GM18907 (cell line): Measurements from ENCODE around the gene MCTP1.
"Not testable (repeated sequence)": the region's sequence is repeated elsewhere in the genome, so short reads cannot be mapped to it uniquely, and the experiment has no call there.

Source experiments
- ATAC-seq: cut with Tn5 transposase; IDR thresholded peaks from one replicate; pipeline ENCODE4 v1.9.1; 2021; ENCODE audit warnings: mild to moderate bottlenecking, moderate library complexity; ENCODE audit not compliant: unreplicated experiment

Gene MCTP1

GRCh38 chr5:94976853-94977252, 308.0 kb downstream of the MCTP1 start:
- no peak for ATAC-seq

DNA sequence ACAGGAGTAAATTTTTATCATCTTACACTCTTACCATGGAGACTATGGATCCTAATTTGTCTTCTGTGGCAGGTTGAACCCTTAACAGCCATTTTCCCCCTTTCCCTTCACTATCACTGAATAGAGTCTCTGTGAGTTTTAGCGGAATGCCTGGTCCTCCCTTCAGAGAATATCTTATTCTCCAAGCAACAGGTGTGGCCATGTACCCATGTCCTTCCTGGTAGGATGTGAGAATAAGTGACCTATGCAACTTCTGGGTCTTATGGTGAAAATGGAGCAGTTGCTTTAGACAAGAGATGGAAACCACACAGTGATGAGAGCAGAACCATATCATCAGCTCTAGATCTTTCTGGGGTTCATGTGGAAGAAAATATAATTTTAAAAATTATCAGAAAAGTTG, 312.6 kb downstream of the MCTP1 start:
- ATAC-seq: no peak

DNA sequence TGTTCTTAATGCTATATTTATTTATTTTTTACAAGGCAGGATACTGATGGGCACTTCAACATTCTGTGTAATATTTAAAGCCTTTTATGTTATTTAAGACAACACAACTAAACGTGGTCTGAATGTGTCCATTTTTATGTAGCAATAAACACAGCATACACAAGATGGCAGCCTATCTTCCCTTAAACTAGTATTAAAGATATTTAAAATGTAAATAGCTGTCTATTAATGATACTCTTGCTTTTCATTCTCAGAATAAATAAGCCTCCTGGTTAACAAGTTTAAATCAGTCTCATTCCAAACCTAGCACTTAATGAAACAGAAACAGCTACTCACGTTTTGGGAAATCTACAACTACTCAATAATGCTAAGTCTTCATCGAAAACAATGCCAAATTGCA, 315.7 kb downstream of the MCTP1 start:
- peak; percentile 65 for ATAC-seq

GRCh38 chr5:94968507-94969095, 316.3 kb downstream of the MCTP1 start:
- peak; percentile 75 for ATAC-seq

DNA sequence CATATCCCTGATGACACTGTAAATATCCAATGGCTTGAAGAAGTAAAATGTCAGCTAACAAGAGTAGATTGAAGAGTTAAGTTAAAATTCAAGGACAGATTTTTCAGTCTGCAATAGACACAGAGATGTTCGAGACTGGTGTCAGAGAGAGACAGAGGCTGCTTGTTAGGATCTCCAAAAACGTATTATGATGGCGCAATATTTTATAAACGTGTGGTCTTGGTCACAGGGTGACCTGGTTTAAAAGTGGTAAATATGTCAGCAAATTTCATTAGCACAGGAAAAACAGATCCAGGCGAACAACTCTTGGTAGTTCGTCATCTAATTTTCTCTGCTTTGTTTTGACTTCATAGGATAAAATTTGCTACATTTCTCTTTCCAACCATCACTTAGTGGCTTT, 317.4 kb downstream of the MCTP1 start:
- no peak for ATAC-seq

DNA sequence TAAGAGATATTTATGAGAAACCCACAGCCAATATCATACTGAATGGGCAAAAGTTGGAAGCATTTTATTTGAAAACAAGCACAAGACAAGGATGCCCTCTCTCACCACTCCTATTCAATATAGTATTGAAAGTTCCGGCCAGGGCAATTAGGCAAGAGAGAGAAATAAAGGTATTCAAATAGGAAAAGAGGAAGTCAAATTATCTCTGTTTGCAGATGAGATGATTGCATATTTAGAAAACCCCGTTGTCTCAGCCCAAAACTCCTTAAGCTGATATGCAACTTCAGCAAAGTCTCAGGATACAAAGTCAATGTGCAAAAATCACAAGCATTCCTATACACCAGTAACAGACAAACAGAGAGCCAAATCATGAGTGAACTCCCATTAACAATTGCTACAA, 325.6 kb downstream of the MCTP1 start:
- not testable (repeated sequence) for ATAC-seq

GRCh38 chr5:94945656-94946055, 339.2 kb downstream of the MCTP1 start:
- no peak for ATAC-seq

GRCh38 chr5:94944160-94944559, 340.7 kb downstream of the MCTP1 start:
- ATAC-seq: no peak

- ATAC-seq: no peak
Measured at GRCh38 chr5:94941122-94941755, 343.7 kb downstream of the MCTP1 start.

DNA sequence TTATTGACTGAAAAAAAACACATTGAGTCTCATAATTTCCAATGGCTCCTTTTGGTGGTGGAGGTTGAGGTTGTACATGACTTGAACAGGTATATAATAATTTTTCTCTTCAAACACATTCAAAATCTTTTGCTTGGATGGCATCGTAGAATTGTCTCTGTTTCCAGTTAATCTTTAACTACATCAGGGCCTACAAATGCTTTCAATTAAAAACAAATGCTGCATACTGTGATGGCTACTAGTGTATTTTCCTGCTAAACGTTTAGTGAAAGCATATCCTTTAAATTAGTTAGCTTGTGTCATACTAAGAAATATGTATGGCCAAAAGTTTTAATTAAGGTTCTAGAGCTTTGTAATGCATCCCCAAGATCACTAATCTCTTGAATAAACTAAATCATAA, 352.6 kb downstream of the MCTP1 start:
- no peak for ATAC-seq

DNA sequence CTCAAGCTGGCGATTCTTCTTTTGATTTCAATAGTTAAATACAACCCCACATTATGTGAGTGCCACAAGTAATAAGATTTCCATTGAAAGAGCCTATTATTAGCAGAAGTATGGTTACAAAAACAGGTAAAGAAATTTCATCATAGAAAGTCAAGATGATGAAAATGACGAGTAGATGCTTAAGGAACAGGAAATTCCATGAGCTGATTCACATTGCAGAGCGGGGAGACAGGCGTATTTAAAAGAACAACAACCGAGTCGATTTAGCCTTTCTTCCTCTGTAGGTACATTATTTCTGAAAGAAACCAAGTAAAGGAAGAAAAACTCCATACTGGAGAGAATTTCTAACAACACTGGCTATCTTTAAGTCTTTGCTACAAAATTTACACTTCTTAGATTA, 356.0 kb downstream of the MCTP1 start:
- ATAC-seq: no peak

GRCh38 chr5:94920570-94920969, 364.3 kb downstream of the MCTP1 start:
- no peak for ATAC-seq

- no peak for ATAC-seq
Measured at GRCh38 chr5:94916619-94917018, 368.3 kb downstream of the MCTP1 start.

GRCh38 chr5:94911276-94911675, 373.6 kb downstream of the MCTP1 start:
- no peak for ATAC-seq

GRCh38 chr5:94910721-94911120, 374.2 kb downstream of the MCTP1 start:
- no peak for ATAC-seq

DNA sequence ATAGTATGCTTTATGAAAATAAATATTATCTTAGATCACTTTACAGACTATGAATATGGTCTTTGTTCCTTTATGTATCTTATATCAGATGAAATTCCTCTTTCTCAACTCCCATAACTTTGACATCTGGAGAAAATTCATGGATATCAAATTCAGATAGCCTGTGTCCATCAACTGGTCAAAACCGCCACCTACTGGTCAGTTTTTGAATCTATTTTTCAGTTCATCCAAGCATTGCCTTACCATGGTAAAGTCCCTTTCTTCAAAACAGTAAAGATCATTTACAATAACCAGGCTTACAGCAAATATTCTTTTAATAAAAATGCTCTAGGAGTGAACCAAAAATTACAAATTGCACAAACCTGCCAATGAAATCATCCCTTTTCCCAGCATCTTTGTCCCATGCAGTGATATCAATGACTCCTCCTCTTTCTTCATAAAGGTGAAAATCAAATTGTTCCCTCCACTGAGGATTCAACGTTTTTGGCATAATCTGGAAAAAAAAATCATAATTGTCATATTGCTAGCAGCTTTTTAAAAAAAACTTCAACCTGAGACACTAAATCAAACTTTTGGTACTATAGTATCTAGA, 375.9 kb downstream of the MCTP1 start:
- ATAC-seq: no peak

DNA sequence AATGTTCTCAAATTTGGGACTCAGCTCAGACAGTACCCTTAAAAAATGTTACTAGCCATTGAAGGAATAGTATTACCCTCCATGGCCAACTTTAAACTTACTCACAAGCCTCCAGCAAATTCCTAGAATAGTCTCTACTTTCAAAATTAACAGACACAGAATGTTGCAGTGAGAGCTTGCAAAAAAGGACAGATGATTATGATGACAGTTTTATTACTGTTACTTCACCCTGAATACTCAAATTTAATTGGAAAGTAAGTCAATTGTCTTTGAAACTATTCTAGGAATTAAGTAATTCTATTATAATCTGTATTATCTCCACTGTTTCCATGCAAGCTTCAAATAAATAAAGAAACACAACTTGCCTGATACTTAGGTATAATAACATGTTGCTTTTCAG, 378.1 kb downstream of the MCTP1 start:
- ATAC-seq: no peak

DNA sequence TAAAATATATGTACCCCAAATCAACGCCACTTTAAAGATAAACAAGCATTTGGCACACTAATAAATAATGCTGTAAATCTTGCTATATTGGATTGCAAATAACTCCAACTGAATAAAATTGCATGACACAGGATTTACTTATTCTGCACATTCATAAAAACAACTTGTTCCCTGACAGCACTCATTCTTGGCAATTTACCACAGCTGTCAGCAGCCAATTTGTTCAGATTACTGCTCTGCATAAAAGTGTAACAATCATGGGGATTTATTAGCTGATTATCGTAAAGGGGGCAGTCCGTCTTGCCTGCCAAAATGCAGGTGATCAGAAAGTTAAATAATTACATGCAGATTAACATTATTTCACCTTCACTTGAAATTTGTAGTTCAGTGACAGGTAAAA, 381.2 kb downstream of the MCTP1 start:
- ATAC-seq: no peak

- ATAC-seq: peak; percentile 94
Measured at GRCh38 chr5:94901191-94901979, 383.5 kb downstream of the MCTP1 start.

DNA sequence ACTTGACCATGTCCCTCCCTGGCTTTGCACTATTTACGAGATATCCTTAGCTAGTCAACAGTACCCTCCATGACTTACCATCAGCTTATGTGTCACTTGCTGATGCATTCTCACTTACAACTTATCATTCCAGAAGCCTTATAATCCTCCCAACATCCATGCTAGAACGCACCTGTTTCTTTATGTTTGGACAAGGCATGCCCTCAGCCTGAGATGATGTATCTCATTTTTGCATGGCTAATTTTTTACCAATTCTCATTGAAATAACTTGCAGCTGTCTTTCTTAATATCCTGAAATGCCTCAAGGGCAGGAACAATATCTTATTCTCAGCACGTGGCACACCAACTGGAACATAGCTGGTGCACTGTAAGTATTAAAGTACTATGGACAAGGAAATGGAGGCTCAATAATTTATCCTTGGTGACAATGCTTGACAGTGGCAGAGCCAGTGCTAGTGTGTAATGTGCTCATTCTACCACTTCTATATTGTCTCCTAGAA, 384.8 kb downstream of the MCTP1 start:
- ATAC-seq: no peak

DNA sequence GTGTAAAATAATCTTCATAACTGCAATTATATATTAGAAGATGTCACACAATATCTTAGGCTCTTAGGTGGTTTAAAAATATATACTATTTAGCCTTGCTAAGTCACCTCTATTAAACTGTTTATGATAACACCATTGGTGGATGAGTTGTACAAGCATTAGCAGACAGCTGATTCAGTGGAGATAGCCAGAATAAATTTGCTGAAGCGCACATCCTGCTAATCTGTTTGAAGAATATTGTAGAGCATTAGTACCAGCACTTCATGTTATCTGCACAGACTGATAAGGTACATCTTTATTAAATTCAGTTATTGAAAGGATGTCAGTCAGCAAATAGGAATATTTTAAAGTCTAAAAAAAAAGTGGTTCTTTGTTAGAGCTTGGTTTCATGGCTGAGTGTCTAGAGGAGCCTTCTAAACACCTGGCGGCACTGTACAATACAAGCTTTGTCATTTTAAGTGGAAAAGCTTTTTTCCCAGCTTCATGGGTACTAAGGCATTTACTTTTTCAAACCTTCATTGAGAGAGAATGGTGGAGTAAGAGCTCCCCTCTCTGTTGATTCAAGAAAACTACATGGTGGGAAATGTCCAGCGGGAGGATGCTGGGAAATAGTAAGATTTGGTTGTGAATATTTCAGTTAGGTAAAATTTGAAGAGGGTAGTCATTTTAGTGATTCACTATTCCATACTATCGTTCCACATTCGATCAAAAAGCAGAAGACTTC, 391.3 kb downstream of the MCTP1 start:
- no peak for ATAC-seq
